ENCODE results near the gene OR4K1. TPM values are rescaled to one million over a fixed set of nuclear protein-coding genes. Genes with fewer than 3 reads are reported as not detected.

Gene OR4K1
- total RNA-seq, 4 donors from 2014 or later = not detected

GRCh38 chr14:19974844-19975243, 44.1 kb downstream of the OR4K1 start:
- TF ChIP-seq CTCF (IDR thresholded peaks at IDR 0.05) = no peak
- ATAC-seq (ENCODE audit: low FRiP score) = no peak
- no peak for DNase-seq (ENCODE audit: low spot score)

GRCh38 chr14:19975291-19975690, 44.6 kb downstream of the OR4K1 start, which contains the start of gene OR4K15:
TSS of gene OR4K15 (plus strand) at chr14:19975591. CDS start at chr14:19975591, 0 bp downstream.
- no peak for DNase-seq (ENCODE audit: low spot score)
- TF ChIP-seq CTCF (IDR thresholded peaks at IDR 0.05) = no peak
- ATAC-seq (ENCODE audit: low FRiP score) = no peak

Other genes with a start within 250 kb of the OR4K1 start
- not detected for gene OR11H2, start 217.0 kb upstream of the OR4K1 start, total RNA-seq
- not detected for gene OR4Q3, start 187.3 kb upstream of the OR4K1 start, total RNA-seq
- gene OR4M1, start 157.4 kb upstream of the OR4K1 start, total RNA-seq = not detected
- gene OR4N2, start 127.1 kb upstream of the OR4K1 start, total RNA-seq = under 1 TPM in 1 of 4 donors, not detected in 3; 0.09 TPM
- gene OR4K2, start 55.8 kb upstream of the OR4K1 start, total RNA-seq = not detected
- not detected for gene OR4K5, start 10.3 kb upstream of the OR4K1 start, total RNA-seq
- gene OR4K15, start 44.7 kb downstream of the OR4K1 start, total RNA-seq = not detected
- gene OR4Q2, start 71.2 kb downstream of the OR4K1 start, total RNA-seq = not detected
- gene OR4K14, start 88.4 kb downstream of the OR4K1 start, total RNA-seq = not detected
- not detected for gene OR4K13, start 105.1 kb downstream of the OR4K1 start, total RNA-seq
- gene OR4L1, start 129.1 kb downstream of the OR4K1 start, total RNA-seq = not detected
- not detected for gene OR4K17, start 179.8 kb downstream of the OR4K1 start, total RNA-seq
- gene OR4N5, start 207.9 kb downstream of the OR4K1 start, total RNA-seq = not detected